GM19023 (cell line): ENCODE measurements around the gene FRAS1.
"Not testable (repeated sequence)": the region's sequence is repeated elsewhere in the genome, so short reads cannot be mapped to it uniquely, and the experiment has no call there.

Experiments
- ATAC-seq: cut with Tn5 transposase; IDR thresholded peaks from one replicate; pipeline ENCODE4 v1.9.1; 2021; ENCODE audit warnings: mild to moderate bottlenecking, moderate library complexity; ENCODE audit not compliant: unreplicated experiment

Gene FRAS1

GRCh38 chr4:78162821-78163220 is 105.7 kb downstream of the FRAS1 start:
- no peak for ATAC-seq

- ATAC-seq: no peak
These were observed 108.6 kb downstream of the FRAS1 start for GRCh38 chr4:78165758-78166157.

GRCh38 chr4:78166622-78167021 is 109.5 kb downstream of the FRAS1 start:
- no peak for ATAC-seq

- ATAC-seq: no peak
These were observed 110.4 kb downstream of the FRAS1 start for GRCh38 chr4:78167510-78167909.

- ATAC-seq: no peak
These were observed 110.9 kb downstream of the FRAS1 start for GRCh38 chr4:78168029-78168428.

GRCh38 chr4:78169728-78170127 is 112.6 kb downstream of the FRAS1 start:
- ATAC-seq: no peak

GRCh38 chr4:78171482-78171881 is 114.4 kb downstream of the FRAS1 start:
- ATAC-seq: no peak

GRCh38 chr4:78174891-78175290 is 117.8 kb downstream of the FRAS1 start:
- no peak for ATAC-seq

- ATAC-seq: no peak
These were observed 122.1 kb downstream of the FRAS1 start for GRCh38 chr4:78179196-78179595.

- ATAC-seq: not testable (repeated sequence)
These were observed 124.6 kb downstream of the FRAS1 start for GRCh38 chr4:78181681-78182234.

- no peak for ATAC-seq
These were observed 127.5 kb downstream of the FRAS1 start for GRCh38 chr4:78184584-78184983.

- no peak for ATAC-seq
These were observed 128.0 kb downstream of the FRAS1 start for GRCh38 chr4:78185117-78185516.

GRCh38 chr4:78186597-78187543 is 129.7 kb downstream of the FRAS1 start:
- ATAC-seq: no peak

- no peak for ATAC-seq
These were observed 132.9 kb downstream of the FRAS1 start for GRCh38 chr4:78190068-78190467.

- ATAC-seq: no peak
These were observed 133.5 kb downstream of the FRAS1 start for GRCh38 chr4:78190595-78190994.

GRCh38 chr4:78197947-78198346 is 140.8 kb downstream of the FRAS1 start:
- no peak for ATAC-seq

GRCh38 chr4:78199984-78200383 is 142.9 kb downstream of the FRAS1 start:
- ATAC-seq: no peak

GRCh38 chr4:78200949-78201348 is 143.8 kb downstream of the FRAS1 start:
- no peak for ATAC-seq

- no peak for ATAC-seq
These were observed 147.1 kb downstream of the FRAS1 start for GRCh38 chr4:78204176-78204575.

GRCh38 chr4:78205591-78205990 is 148.5 kb downstream of the FRAS1 start:
- ATAC-seq: no peak

GRCh38 chr4:78207541-78207940 is 150.4 kb downstream of the FRAS1 start:
- no peak for ATAC-seq

GRCh38 chr4:78207951-78208350 is 150.8 kb downstream of the FRAS1 start:
- ATAC-seq: no peak
